GM08714 (cell line): ENCODE data around the gene SSX2IP.

Experiments
- H3K4me3 ChIP-seq: fragments of 200-500 bp; sonication (Bioruptor generic); 2 replicates; pipeline ENCODE4 v1.5.1; 2014; ENCODE audit warnings: mild to moderate bottlenecking, low read length, inconsistent platforms
- ZNF274 ChIP-seq: IDR thresholded peaks from 2 replicates; pipeline ENCODE4 v1.6.1; 2012; ENCODE audit warnings: mild to moderate bottlenecking, low read depth, low read length

The SSX2IP gene

DNA sequence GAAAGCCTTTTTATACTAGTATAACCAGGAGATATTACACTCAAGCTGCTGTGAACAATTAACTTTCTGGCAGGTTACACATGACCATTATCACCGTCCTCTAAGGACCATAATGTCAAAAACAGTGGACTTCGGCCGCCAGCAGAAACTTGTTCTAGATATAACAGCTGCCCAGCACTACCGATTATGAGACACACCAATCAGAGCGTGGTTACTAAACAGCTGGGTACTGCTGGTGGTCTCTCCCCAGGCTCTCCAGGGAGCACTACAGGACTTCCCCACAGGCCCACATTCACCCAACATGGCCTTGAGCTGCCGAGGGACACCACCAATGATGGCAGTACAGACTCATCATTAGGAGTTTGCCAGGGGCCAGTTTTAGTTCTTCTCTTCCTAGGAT lies 58.1 kb downstream of the SSX2IP start:
- H3K4me3 ChIP-seq = no peak overlapping the region
- TF ChIP-seq ZNF274 = no peak

GRCh38 chr1:84624876-84625275 lies 65.4 kb downstream of the SSX2IP start:
- no peak for TF ChIP-seq ZNF274
- H3K4me3 ChIP-seq = no peak overlapping the region

DNA sequence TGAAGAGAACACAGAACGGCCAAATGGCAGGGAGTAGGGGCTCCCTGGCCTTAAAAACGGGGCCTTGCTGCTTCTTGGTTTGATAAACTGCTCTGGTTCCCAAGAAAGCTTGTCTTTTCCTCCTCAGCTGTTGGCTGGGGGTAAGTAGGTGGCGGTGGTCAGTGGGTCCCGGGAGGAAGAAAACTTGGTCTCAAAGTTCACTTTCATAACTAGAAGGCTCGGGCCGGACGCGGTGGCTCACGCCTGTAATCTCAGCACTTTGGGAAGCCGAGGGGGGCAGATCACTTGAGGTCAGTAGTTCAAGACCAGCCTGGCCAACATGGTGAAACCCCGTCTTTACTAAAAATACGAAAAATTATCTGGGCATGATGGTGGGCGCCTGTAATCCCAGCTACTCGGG lies 68.7 kb downstream of the SSX2IP start:
- no peak overlapping the region for H3K4me3 ChIP-seq
- no peak for TF ChIP-seq ZNF274

DNA sequence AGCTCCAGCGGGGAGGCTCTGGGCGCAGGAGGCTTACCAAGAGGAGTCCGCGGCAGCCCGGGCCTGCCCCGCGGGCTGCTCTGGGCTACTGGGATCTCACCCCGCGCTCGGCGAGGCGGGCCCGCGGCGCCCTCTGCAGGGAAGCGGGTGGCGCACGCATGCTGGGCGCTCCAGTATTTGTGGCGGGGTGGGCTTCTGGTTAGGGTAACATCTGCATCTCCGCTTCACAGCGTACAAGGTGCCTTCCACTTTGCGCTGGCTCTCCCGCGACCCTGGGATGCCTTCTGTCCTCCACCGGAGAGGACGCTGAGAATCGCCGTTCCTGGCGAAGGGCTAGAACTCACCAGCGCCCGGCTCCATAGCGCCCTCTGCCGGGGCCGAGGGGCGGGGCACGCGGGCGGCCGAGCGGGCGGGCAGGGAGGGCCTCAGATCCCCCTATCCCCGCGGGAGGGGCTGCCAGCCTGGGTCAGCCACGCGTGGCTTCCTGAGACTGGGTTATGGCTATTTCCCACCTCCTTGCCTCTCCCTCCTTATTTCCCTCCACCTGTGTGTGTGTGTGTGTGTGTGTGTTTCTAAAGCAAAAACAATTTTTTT lies 69.4 kb downstream of the SSX2IP start:
- TF ChIP-seq ZNF274 = no peak
- H3K4me3 ChIP-seq = peak overlapping the region; percentile 61; the same call in 1 of the 2 replicates

- TF ChIP-seq ZNF274 = no peak
- no peak overlapping the region for H3K4me3 ChIP-seq
Measured at GRCh38 chr1:84619383-84620102, 70.7 kb downstream of the SSX2IP start.

- no peak for TF ChIP-seq ZNF274
Measured at GRCh38 chr1:84617349-84617748, 72.9 kb downstream of the SSX2IP start.

GRCh38 chr1:84615790-84616189 lies 74.5 kb downstream of the SSX2IP start:
- H3K4me3 ChIP-seq = no peak overlapping the region
- TF ChIP-seq ZNF274 = no peak

More at GRCh38 chr1:84617349-84617748, 72.9 kb downstream of the SSX2IP start:
- no peak overlapping the region for H3K4me3 ChIP-seq

DNA sequence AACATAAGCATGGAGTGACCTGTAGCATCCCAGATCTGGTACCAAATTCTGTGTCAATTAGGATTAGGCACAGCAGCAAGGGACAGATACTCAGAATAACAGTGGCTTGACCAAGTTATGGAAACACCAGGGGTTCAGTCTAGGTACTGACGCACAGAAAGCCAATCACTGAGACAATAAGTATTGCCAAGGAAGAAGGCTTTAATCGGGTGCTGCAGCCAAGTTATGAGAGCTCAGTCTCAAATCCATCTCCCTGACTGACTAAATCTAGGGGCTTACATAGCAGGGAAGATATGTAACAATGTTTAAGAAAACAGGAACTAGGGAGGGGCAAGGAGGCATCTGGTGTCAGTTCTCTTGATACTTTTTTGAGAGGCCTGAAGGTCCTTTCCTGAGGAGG lies 76.4 kb downstream of the SSX2IP start:
- no peak overlapping the region for H3K4me3 ChIP-seq
- TF ChIP-seq ZNF274 = no peak

- no peak for TF ChIP-seq ZNF274
- H3K4me3 ChIP-seq = no peak overlapping the region
Measured at GRCh38 chr1:84613026-84613425, 77.2 kb downstream of the SSX2IP start.

DNA sequence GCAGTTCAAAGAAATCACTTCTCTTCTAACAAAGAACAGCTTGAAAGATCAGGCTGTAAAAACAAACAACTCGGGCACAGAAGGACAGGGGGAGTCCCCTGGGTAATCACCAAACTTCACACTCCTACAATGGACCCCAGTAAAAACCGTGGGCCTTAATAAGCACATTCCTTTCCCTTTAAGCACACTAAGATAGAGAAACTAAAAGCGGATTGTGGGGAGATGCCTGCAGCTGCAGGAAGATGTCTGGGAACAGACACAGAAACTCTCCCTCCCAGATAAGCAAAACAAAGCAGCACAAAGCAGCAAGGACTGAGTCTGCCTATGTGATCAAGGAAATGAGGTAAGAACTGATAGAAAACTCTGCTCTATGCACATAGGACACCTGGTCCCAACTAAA lies 78.5 kb downstream of the SSX2IP start:
- no peak overlapping the region for H3K4me3 ChIP-seq

GRCh38 chr1:84611091-84611490 lies 79.2 kb downstream of the SSX2IP start:
- no peak overlapping the region for H3K4me3 ChIP-seq
- no peak for TF ChIP-seq ZNF274

More for the DNA sequence above, 78.5 kb downstream of the SSX2IP start:
- no peak for TF ChIP-seq ZNF274

- TF ChIP-seq ZNF274 = no peak
- H3K4me3 ChIP-seq = no peak overlapping the region
Measured at GRCh38 chr1:84606977-84607376, 83.3 kb downstream of the SSX2IP start.

- no peak for TF ChIP-seq ZNF274
- H3K4me3 ChIP-seq = no peak overlapping the region
Measured at GRCh38 chr1:84605157-84605556, 85.1 kb downstream of the SSX2IP start.

- TF ChIP-seq ZNF274 = no peak
- no peak overlapping the region for H3K4me3 ChIP-seq
Measured at GRCh38 chr1:84603941-84604830, 86.1 kb downstream of the SSX2IP start.
